Psoas muscle (tissue), 8 donors: ENCODE measurements around the gene QSER1. TPM values are rescaled to one million over a fixed set of nuclear protein-coding genes. Genes with fewer than 3 reads are reported as not detected.

Source experiments
- ATAC-seq, 4 donors: fragments of 200-7000 bp; cut with Tn5 transposase; one replicate each; pipeline ENCODE4 v1.9.1; 2020; ENCODE audit warnings: moderate library complexity in 3 of 4, mild to moderate bottlenecking in 2 of 4
- DNase-seq, 2 donors: peaks; one replicate each; pipeline ENCODE4 v3.0.0-alpha.2; 2020
- H3K27ac ChIP-seq: fragments of 200-600 bp; one replicate; pipeline ENCODE4 v1.8.0; 2022
- H3K27me3 ChIP-seq, 3 donors: fragments of 200-600 bp in 1 of 3; one replicate each; pipeline versions ENCODE4 v1.6.1 to v1.8.0; 2013 to 2022; ENCODE audit warnings: low read length in 2 of 3, mild to moderate bottlenecking in 2 of 3, moderate library complexity in 1 of 3; ENCODE audit not compliant: insufficient read depth in 3 of 3
- H3K36me3 ChIP-seq, 2 donors: fragments of 200-600 bp in 1 of 2; one replicate each; pipeline versions ENCODE4 v1.6.1 to v1.8.0; 2013 to 2022; ENCODE audit warnings: low read depth in 1 of 2, mild to moderate bottlenecking in 1 of 2, moderate library complexity in 1 of 2; ENCODE audit not compliant: insufficient read depth in 1 of 2
- H3K4me1 ChIP-seq: fragments of 200-600 bp; one replicate; pipeline ENCODE4 v1.8.0; 2022
- H3K4me3 ChIP-seq: fragments of 200-600 bp; one replicate; pipeline ENCODE4 v1.8.0; 2022; ENCODE audit warnings: mild to moderate bottlenecking
- H3K9me3 ChIP-seq: fragments of 200-600 bp; one replicate; pipeline ENCODE4 v1.8.0; 2022
- WGBS, 3 donors: extraction: QIAGEN DNeasy Blood & Tissue Kit; methylation state at CpG; one replicate each; pipeline versions ENCODE4 v1.1.6 to v1.1.7; 2013; 5-methylcytosine and 5-hydroxymethylcytosine counted together
- intact Hi-C, 2 donors: fragments of 100-400 bp; cut with DNase I; formaldehyde crosslinking; loops; one replicate each; pipeline versions ENCODE4 v1.11.0 to v1.14.2; 2022
- polyA plus RNA-seq, 3 donors: library from polyadenylated mRNA; stranded (reverse); fragments of 200-250 nt; gene quantifications; one replicate each; pipeline ENCODE4 v1.2.3, GENCODE V29; 2013
- total RNA-seq, 4 donors: library from RNA; stranded (reverse); fragmentation: NEBNext Ultra II Directional in 2 of 4; extraction: Animal tissue kit (Norgen Biotek cat#: 25700) in 2 of 4; gene quantifications; one replicate each; pipeline versions ENCODE4 v1.2.1 to v1.2.4, GENCODE V29; 2021 to 2023
- TF ChIP-seq, protein P1 (sequence below): fragments of 200-600 bp; IDR thresholded peaks from one replicate; pipeline ENCODE4 v1.8.0; 2022; ENCODE audit warnings: antibody characterized with exemption
- donor health status: healthy with polysubstance abuse.
- donor health status: DM: no; HTN: no; CAD: no; lungs with moderate emphysema.
- donor health status: Bipolar disorder and iron deficiency.
- donor health status: healthy.
- donor health status: DM: yes; HTN: yes; CAD: no.
- donor health status: DM: no; HTN: no; CAD: no.
- donor health status: DM: no; HTN: no; CAD: no.
- donor health status: DM: yes; HTN: yes; CAD: no.

QSER1 gene
- total and polyA plus RNA-seq, 7 donors: 2.4 to 19.3 (median 11.8) TPM

DNA sequence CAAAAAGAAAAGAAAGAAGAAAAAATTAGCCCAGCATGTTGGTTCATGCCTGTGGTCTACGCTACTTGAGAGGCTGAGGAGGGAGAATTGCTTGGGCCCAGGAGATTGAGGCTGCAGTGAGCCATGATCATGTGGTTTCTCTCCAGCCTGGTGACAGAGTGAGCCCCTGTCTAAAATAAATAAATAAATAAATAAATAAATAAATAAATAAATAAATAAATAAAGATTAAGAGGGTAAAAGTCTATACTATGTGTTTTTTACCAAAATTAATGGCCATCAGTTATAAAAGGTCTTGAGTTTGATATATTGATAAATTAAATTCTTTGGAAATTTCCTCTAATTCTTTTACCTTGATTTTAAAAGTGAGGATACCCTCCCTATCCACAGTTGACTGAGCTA is 97.9 kb downstream of the QSER1 start:
- Histone ChIP-seq H3K27ac (no peak overlapping the region), H3K9me3 (peaks cover 14% of the 10 kb centered on the region), H3K27me3 (no peaks in the 10 kb centered on the region), H3K36me3 (no peaks in the 10 kb centered on the region), H3K4me3 (no peak overlapping the region), H3K4me1 (no peaks in the 10 kb centered on the region)
- TF ChIP-seq, protein P1, sequence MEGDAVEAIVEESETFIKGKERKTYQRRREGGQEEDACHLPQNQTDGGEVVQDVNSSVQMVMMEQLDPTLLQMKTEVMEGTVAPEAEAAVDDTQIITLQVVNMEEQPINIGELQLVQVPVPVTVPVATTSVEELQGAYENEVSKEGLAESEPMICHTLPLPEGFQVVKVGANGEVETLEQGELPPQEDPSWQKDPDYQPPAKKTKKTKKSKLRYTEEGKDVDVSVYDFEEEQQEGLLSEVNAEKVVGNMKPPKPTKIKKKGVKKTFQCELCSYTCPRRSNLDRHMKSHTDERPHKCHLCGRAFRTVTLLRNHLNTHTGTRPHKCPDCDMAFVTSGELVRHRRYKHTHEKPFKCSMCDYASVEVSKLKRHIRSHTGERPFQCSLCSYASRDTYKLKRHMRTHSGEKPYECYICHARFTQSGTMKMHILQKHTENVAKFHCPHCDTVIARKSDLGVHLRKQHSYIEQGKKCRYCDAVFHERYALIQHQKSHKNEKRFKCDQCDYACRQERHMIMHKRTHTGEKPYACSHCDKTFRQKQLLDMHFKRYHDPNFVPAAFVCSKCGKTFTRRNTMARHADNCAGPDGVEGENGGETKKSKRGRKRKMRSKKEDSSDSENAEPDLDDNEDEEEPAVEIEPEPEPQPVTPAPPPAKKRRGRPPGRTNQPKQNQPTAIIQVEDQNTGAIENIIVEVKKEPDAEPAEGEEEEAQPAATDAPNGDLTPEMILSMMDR: no peak
- intact Hi-C loops: no loop called here
- 0 to 91% (median 38%) methylated on average over 1 of the region's 1 CpG for WGBS, 3 donors
- no peak for ATAC-seq
- DNase-seq: no peak

DNA sequence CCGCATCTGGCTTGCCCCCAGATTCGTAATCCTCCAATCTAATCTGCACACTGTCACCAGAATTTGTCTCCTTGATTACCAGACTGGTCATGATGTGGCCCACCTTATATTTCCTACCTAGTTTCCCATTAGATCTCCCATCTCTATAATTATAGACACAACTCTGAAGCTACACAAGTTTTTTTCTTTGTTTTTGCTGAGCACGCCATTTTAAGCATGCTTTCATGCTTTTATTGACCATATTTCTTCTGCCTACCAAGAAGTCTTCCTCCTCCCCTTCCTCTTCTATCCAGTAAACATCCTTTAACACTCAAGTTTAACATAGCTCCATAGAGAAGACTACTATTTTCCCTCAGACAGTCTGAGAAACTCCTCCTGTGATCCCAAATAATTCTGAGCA is 98.8 kb downstream of the QSER1 start:
- DNase-seq (no peak), ATAC-seq (no peak)
- Histone ChIP-seq H3K36me3 (no peaks in the 10 kb centered on the region), H3K27ac (no peak overlapping the region), H3K4me1 (no peaks in the 10 kb centered on the region), H3K4me3 (no peak overlapping the region), H3K27me3 (no peaks in the 10 kb centered on the region), H3K9me3 (peaks cover 14% of the 10 kb centered on the region)
- intact Hi-C loops: no loop called here
- 87 to 94% (median 90%) methylated on average over 3 of the region's 3 CpGs for WGBS, 3 donors
- TF ChIP-seq, protein P1: no peak

DNA sequence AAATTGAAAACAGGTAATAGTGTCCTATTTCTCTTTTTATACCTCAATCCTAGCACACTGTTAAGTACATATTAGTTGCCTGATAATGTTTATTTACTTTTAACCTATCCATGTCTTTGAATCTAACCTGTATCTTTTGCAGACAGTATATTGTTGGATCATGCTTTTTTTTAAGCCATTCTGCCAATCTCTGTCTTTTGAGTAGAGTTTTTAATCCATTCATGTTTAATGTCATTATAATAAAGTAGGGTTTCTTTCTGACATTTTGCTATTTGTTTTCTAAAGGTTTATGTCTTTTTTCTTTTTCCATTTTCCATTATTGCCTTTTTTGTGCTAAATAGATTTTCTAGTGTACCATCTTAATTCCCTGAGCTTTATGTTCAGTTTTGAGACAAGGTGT is 99.3 kb downstream of the QSER1 start:
- H3K27me3 ChIP-seq: no peaks in the 10 kb centered on the region
- ATAC-seq: no peak

DNA sequence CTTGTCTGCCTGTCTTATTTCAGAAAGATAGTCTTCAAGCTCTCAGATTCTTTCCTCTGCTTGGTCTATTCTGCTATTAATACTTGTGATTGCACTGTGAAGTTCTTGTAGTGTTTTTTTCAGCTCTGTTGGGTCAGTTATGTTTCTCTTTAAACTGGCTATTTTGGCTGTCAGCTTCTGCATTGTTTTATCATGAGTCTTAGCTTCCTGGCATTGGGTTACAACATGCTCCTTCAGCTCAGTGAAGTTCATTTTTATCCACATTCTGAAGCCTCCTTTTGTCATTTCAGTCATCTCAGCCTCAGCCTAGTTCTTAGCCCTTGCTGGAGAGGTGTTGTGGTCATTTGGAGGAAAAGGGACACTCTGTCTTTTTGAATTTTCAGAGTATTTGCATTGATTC is 107.6 kb downstream of the QSER1 start:
- TF ChIP-seq, protein P1: no peak
- ATAC-seq: no peak
- Histone ChIP-seq H3K27me3 (no peaks in the 10 kb centered on the region), H3K9me3 (peaks cover 6% of the 10 kb centered on the region), H3K27ac (no peak overlapping the region), H3K4me3 (no peak overlapping the region), H3K36me3 (no peaks in the 10 kb centered on the region), H3K4me1 (no peaks in the 10 kb centered on the region)
- intact Hi-C loops: no loop called here
- DNase-seq: no peak

More for the DNA sequence above, 99.3 kb downstream of the QSER1 start:
- no peak overlapping the region for H3K4me3 ChIP-seq
- DNase-seq: no peak
- H3K4me1 ChIP-seq: no peaks in the 10 kb centered on the region
- TF ChIP-seq, protein P1: no peak
- intact Hi-C loops: no loop called here
- H3K36me3 ChIP-seq: no peaks in the 10 kb centered on the region
- peaks cover 14% of the 10 kb centered on the region for H3K9me3 ChIP-seq
- no peak overlapping the region for H3K27ac ChIP-seq

DNA sequence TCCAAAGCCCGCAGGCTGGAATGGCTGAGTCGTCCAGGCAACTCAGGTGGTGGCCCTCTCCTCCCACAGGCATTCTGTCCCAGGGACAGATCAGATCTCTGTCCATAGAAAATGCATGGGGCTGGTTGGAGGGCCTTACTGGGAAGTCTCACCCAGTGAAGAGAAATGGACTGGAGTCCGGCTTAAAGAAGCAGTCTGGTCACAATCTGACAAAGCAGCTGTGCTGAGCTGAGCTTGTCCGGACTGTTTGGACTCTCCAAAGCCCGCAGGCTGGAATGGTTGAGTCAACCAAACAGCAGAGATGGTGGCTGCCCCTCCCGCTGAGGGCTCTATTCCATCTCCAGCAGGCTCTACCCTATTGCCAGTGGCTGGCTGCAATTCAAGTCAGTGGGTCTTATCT is 108.7 kb downstream of the QSER1 start:
- no peak for ATAC-seq
- 73 to 95% (median 80%) methylated on average over 6 of the region's 6 CpGs for WGBS, 3 donors
- H3K9me3 ChIP-seq: peaks cover 6% of the 10 kb centered on the region
- no peak overlapping the region for H3K4me3 ChIP-seq
- intact Hi-C loops: no loop called here
- no peaks in the 10 kb centered on the region for H3K27me3 ChIP-seq
- DNase-seq: no peak
- TF ChIP-seq, protein P1: no peak
- H3K36me3 ChIP-seq: no peaks in the 10 kb centered on the region
- H3K27ac ChIP-seq: no peak overlapping the region
- H3K4me1 ChIP-seq: no peaks in the 10 kb centered on the region
